Peyer's patch (tissue), 4 donors: ENCODE measurements around the gene TLN1.

ENCODE experiments used
- POLR2A ChIP-seq, 2 donors: fragments of 450-650 bp; IDR thresholded peaks; one replicate each; pipeline ENCODE4 v1.5.1; 2017; ENCODE audit warnings: antibody characterized with exemption in 2 of 2, mild to moderate bottlenecking in 2 of 2, moderate library complexity in 2 of 2
- TF ChIP-seq, protein P1 (sequence below), 6 experiments: fragments of 450-650 bp in 4 of 6; fragments of 200-600 bp in 2 of 6; sonication (generic) in 1 of 6; IDR thresholded peaks; one replicate each; pipeline ENCODE4 v1.5.1; 2017 to 2019; ENCODE audit warnings: antibody characterized with exemption in 6 of 6, mild to moderate bottlenecking in 3 of 6, moderate library complexity in 1 of 6

DNA sequence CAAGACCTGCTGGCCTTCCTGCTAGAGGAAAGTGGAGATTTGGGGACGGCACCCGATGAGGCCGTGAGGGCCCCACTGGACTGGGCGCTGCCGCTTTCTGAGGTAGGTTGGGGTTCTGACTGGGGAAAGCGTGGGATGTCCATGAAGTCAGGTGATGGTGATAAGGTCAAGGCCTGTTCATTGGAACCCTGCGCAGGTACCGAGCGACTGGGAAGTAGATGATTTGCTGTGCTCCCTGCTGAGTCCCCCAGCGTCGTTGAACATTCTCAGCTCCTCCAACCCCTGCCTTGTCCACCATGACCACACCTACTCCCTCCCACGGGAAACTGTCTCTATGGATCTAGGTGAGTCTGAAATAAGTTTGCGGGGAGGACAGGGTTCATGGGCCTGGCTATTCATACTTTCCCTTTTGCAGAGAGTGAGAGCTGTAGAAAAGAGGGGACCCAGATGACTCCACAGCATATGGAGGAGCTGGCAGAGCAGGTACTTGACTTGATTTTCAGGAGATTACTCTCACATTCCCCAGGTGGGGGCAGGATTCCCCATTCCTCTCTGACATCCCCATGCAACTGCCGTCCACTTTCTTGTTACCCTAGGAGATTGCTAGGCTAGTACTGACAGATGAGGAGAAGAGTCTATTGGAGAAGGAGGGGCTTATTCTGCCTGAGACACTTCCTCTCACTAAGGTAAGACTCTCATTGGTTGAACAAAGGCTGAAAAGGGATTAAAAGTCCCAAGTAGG lies 976 bp upstream of the TLN1 start:
- TF ChIP-seq POLR2A (IDR thresholded peaks at IDR 0.05) = no peak
- TF ChIP-seq, protein P1, sequence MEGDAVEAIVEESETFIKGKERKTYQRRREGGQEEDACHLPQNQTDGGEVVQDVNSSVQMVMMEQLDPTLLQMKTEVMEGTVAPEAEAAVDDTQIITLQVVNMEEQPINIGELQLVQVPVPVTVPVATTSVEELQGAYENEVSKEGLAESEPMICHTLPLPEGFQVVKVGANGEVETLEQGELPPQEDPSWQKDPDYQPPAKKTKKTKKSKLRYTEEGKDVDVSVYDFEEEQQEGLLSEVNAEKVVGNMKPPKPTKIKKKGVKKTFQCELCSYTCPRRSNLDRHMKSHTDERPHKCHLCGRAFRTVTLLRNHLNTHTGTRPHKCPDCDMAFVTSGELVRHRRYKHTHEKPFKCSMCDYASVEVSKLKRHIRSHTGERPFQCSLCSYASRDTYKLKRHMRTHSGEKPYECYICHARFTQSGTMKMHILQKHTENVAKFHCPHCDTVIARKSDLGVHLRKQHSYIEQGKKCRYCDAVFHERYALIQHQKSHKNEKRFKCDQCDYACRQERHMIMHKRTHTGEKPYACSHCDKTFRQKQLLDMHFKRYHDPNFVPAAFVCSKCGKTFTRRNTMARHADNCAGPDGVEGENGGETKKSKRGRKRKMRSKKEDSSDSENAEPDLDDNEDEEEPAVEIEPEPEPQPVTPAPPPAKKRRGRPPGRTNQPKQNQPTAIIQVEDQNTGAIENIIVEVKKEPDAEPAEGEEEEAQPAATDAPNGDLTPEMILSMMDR (IDR thresholded peaks at IDR 0.05) = peak in 1 of 6 experiments; percentile 8
